Measurements from ENCODE around the gene MYO10.

Gene MYO10

GRCh38 chr5:16903480-16904300, 32.4 kb downstream of the MYO10 start:
- Mint-ChIP-seq H3K4me3 (no peak overlapping the region), H3K4me1 (peaks cover 50% of the 10 kb centered on the region), H3K36me3 (ENCODE audit: low read depth) (peaks cover 2% of the 10 kb centered on the region), H3K27ac (no peak overlapping the region), H3K9me3 (no peaks in the 10 kb centered on the region), H3K27me3 (ENCODE audit: low read depth) (peaks cover 10% of the 10 kb centered on the region)
- TF ChIP-seq CTCF (IDR thresholded peaks at IDR 0.05; ENCODE audit: unreplicated experiment in 3 of 3), result no peak

- no peak for TF ChIP-seq CTCF (IDR thresholded peaks at IDR 0.05; ENCODE audit: unreplicated experiment in 3 of 3)
- H3K27me3 Mint-ChIP-seq (ENCODE audit: low read depth), result peaks cover 10% of the 10 kb centered on the region
- H3K36me3 Mint-ChIP-seq (ENCODE audit: low read depth), result no peaks in the 10 kb centered on the region
- no peak overlapping the region for H3K4me3 Mint-ChIP-seq
- no peak overlapping the region for H3K27ac Mint-ChIP-seq
- no peaks in the 10 kb centered on the region for H3K9me3 Mint-ChIP-seq
- peaks cover 49% of the 10 kb centered on the region for H3K4me1 Mint-ChIP-seq
Measured at GRCh38 chr5:16902846-16903245, 33.2 kb downstream of the MYO10 start.

GRCh38 chr5:16901021-16901644, 35.0 kb downstream of the MYO10 start:
- Mint-ChIP-seq H3K36me3 (ENCODE audit: low read depth) (no peaks in the 10 kb centered on the region), H3K27ac (peak overlapping the region in 2 of 3 experiments; percentile 20 to 71), H3K4me1 (peaks cover 61% of the 10 kb centered on the region), H3K9me3 (no peaks in the 10 kb centered on the region), H3K27me3 (ENCODE audit: low read depth) (peaks cover 10% of the 10 kb centered on the region), H3K4me3 (no peak overlapping the region)
- TF ChIP-seq CTCF (IDR thresholded peaks at IDR 0.05; ENCODE audit: unreplicated experiment in 3 of 3), result no peak

- peaks cover 72% of the 10 kb centered on the region for H3K4me1 Mint-ChIP-seq
- TF ChIP-seq CTCF (IDR thresholded peaks at IDR 0.05; ENCODE audit: unreplicated experiment in 3 of 3), result no peak
- no peaks in the 10 kb centered on the region for H3K9me3 Mint-ChIP-seq
- no peak overlapping the region for H3K4me3 Mint-ChIP-seq
- no peaks in the 10 kb centered on the region for H3K36me3 Mint-ChIP-seq (ENCODE audit: low read depth)
- peaks cover 10% of the 10 kb centered on the region for H3K27me3 Mint-ChIP-seq (ENCODE audit: low read depth)
- no peak overlapping the region for H3K27ac Mint-ChIP-seq
Measured at GRCh38 chr5:16899171-16899570, 36.9 kb downstream of the MYO10 start.

- Mint-ChIP-seq H3K9me3 (no peaks in the 10 kb centered on the region), H3K27me3 (ENCODE audit: low read depth) (peaks cover 10% of the 10 kb centered on the region), H3K36me3 (ENCODE audit: low read depth) (no peaks in the 10 kb centered on the region), H3K4me1 (peaks cover 63% of the 10 kb centered on the region), H3K27ac (peak overlapping the region; percentile 45 to 79 (median 77)), H3K4me3 (no peak overlapping the region)
- no peak for TF ChIP-seq CTCF (IDR thresholded peaks at IDR 0.05; ENCODE audit: unreplicated experiment in 3 of 3)
Measured at GRCh38 chr5:16897800-16898199, 38.3 kb downstream of the MYO10 start.

Data from nephron (organoid).